Spleen (tissue), 11 donors: ENCODE data around the gene MUC2. TPM values are rescaled to one million over a fixed set of nuclear protein-coding genes. Genes with fewer than 3 reads are reported as not detected.
A peak's percentile ranks its signal among the peaks of the same experiment; 100 is the strongest.

ENCODE experiments used
- DNase-seq: peaks from one replicate; pipeline ENCODE4 v3.0.0-alpha.2; 2020
- H3K27ac ChIP-seq, 8 donors: fragments of 200-600 bp; sonication (generic) in 7 of 8; 1 replicate in 4 of 8; 2 replicates in 4 of 8; pipeline versions ENCODE4 v1.5.0 to v1.8.0; 2016 to 2021; ENCODE audit warnings: inconsistent platforms in 4 of 8, mild to moderate bottlenecking in 4 of 8, moderate library complexity in 1 of 8
- H3K27me3 ChIP-seq, 7 donors: fragments of 200-600 bp; sonication (generic) in 6 of 7; replicated peaks in 1 of 7; 1 replicate in 4 of 7; 2 replicates in 3 of 7; pipeline versions ENCODE4 v1.5.0 to v1.8.0; 2016 to 2021; ENCODE audit warnings: inconsistent platforms in 3 of 7, mild to moderate bottlenecking in 1 of 7
- H3K36me3 ChIP-seq, 6 donors: fragments of 200-600 bp; sonication (generic) in 5 of 6; 1 replicate in 4 of 6; 2 replicates in 2 of 6; pipeline versions ENCODE4 v1.5.0 to v1.8.0; 2016 to 2021; ENCODE audit warnings: inconsistent platforms in 2 of 6
- H3K4me1 ChIP-seq, 6 donors: fragments of 200-600 bp; sonication (generic) in 5 of 6; 1 replicate in 3 of 6; 2 replicates in 3 of 6; pipeline versions ENCODE4 v1.5.0 to v1.8.0; 2016 to 2021; ENCODE audit warnings: inconsistent platforms in 3 of 6
- H3K4me3 ChIP-seq, 8 donors: fragments of 200-600 bp; sonication (generic) in 7 of 8; 1 replicate in 4 of 8; 2 replicates in 4 of 8; pipeline versions ENCODE4 v1.5.0 to v1.8.0; 2016 to 2021; ENCODE audit warnings: inconsistent platforms in 4 of 8, mild to moderate bottlenecking in 4 of 8, moderate library complexity in 2 of 8
- H3K9me3 ChIP-seq, 8 donors: fragments of 200-600 bp; sonication (generic) in 7 of 8; 1 replicate in 4 of 8; 2 replicates in 4 of 8; pipeline versions ENCODE4 v1.5.0 to v1.8.0; 2016 to 2021; ENCODE audit warnings: inconsistent platforms in 4 of 8
- CTCF ChIP-seq, 11 experiments: fragments of 200-600 bp in 7 of 11; fragments of 450-650 bp in 4 of 11; sonication (generic) in 4 of 11; IDR thresholded peaks in 8 of 11; conservative IDR thresholded peaks in 3 of 11; 1 replicate in 7 of 11; 2 replicates in 4 of 11; pipeline versions ENCODE4 v1.4.0 to v1.8.0; 2016 to 2021; ENCODE audit warnings: antibody characterized with exemption in 11 of 11, inconsistent platforms in 4 of 11, mild to moderate bottlenecking in 1 of 11
- POLR2A ChIP-seq, 3 donors: fragments of 450-650 bp; IDR thresholded peaks; one replicate each; pipeline ENCODE4 v1.5.1; 2017; ENCODE audit warnings: antibody characterized with exemption in 3 of 3, mild to moderate bottlenecking in 1 of 3
- POLR2AphosphoS5 ChIP-seq, 3 donors: sonication (generic); formaldehyde crosslinking; IDR thresholded peaks; one replicate each; pipeline ENCODE4 v1.5.1; 2017; ENCODE audit warnings: antibody characterized with exemption in 3 of 3
- WGBS, 5 donors: extraction: QIAGEN DNeasy Blood & Tissue Kit in 3 of 5; methylation state at CpG; one replicate each; pipeline versions ENCODE4 v1.1.5 to v1.1.7; 2013 to 2018; 5-methylcytosine and 5-hydroxymethylcytosine counted together
- intact Hi-C: fragments of 100-400 bp; cut with DNase I; formaldehyde crosslinking; loops from one replicate; pipeline ENCODE4 v1.15.0; 2023; ENCODE audit warnings: low total_unique reads
- polyA plus RNA-seq, 3 donors: library from polyadenylated mRNA; stranded (reverse); fragments of 200-250 nt; gene quantifications; one replicate each; pipeline ENCODE4 v1.2.1, GENCODE V29; 2013
- total RNA-seq, 7 donors: library from RNA; depleted of rRNA in 3 of 7; stranded (reverse); fragments of >200 nt in 3 of 7; fragmentation: NEBNext Ultra II Directional in 4 of 7; extraction: Animal tissue kit (Norgen Biotek cat#: 25700) in 4 of 7; gene quantifications; one replicate each; pipeline versions ENCODE4 v1.1.0 to v1.2.1, GENCODE V29; 2016 to 2021
- donor health status: healthy with polysubstance abuse.
- donor health status: DM: no; HTN: no; CAD: no; lungs with moderate emphysema.
- donor health status: DM: no; HTN: no; CAD: no.
- donor health status: Bipolar disorder and iron deficiency.
- donor health status: healthy.
- donor health status: DM: no; HTN: no; CAD: no.
- donor health status: DM: yes; HTN: yes; CAD: no.

MUC2 gene
- total and polyA plus RNA-seq, 10 donors: 0.03 to 0.06 (median 0.03) TPM; not detected in 7

- Histone ChIP-seq H3K36me3 (no peaks in the 10 kb centered on the region), H3K4me1 (no peaks in the 10 kb centered on the region), H3K4me3 (no peak overlapping the region), H3K27ac (no peak overlapping the region), H3K27me3 (peaks cover 0 to 8% (median 0%) of the 10 kb centered on the region in 7 donors), H3K9me3 (no peaks in the 10 kb centered on the region)
- intact Hi-C loops: no loop called here
- DNase-seq: peak; percentile 62
- no peak for TF ChIP-seq POLR2AphosphoS5 (IDR thresholded peaks at IDR 0.05)
- no peak for TF ChIP-seq POLR2A (IDR thresholded peaks at IDR 0.05)
- no peak for TF ChIP-seq CTCF (IDR thresholded peaks at IDR 0.05 in 8 of 11, conservative IDR thresholded peaks at IDR 0.05 in 3 of 11)
- 85 to 90% (median 87%) methylated on average over 25 to 31 of the region's 31 CpGs for WGBS, 5 donors
These were observed 27.7 kb downstream of the MUC2 start for GRCh38 chr11:1102221-1102971.

GRCh38 chr11:1102996-1103395 lies 28.3 kb downstream of the MUC2 start:
- WGBS, 5 donors: 87 to 93% (median 89%) methylated on average over 12 of the region's 12 CpGs
- intact Hi-C loops: no loop called here
- H3K27ac ChIP-seq: no peak overlapping the region
- no peak overlapping the region for H3K4me3 ChIP-seq
- DNase-seq: peak; percentile 53
- no peaks in the 10 kb centered on the region for H3K9me3 ChIP-seq
- peaks cover 0 to 14% (median 0%) of the 10 kb centered on the region in 7 donors for H3K27me3 ChIP-seq
- no peak for TF ChIP-seq POLR2AphosphoS5 (IDR thresholded peaks at IDR 0.05)
- no peak for TF ChIP-seq CTCF (IDR thresholded peaks at IDR 0.05 in 8 of 11, conservative IDR thresholded peaks at IDR 0.05 in 3 of 11)
- no peak for TF ChIP-seq POLR2A (IDR thresholded peaks at IDR 0.05)
- no peaks in the 10 kb centered on the region for H3K36me3 ChIP-seq
- H3K4me1 ChIP-seq: no peaks in the 10 kb centered on the region

DNA sequence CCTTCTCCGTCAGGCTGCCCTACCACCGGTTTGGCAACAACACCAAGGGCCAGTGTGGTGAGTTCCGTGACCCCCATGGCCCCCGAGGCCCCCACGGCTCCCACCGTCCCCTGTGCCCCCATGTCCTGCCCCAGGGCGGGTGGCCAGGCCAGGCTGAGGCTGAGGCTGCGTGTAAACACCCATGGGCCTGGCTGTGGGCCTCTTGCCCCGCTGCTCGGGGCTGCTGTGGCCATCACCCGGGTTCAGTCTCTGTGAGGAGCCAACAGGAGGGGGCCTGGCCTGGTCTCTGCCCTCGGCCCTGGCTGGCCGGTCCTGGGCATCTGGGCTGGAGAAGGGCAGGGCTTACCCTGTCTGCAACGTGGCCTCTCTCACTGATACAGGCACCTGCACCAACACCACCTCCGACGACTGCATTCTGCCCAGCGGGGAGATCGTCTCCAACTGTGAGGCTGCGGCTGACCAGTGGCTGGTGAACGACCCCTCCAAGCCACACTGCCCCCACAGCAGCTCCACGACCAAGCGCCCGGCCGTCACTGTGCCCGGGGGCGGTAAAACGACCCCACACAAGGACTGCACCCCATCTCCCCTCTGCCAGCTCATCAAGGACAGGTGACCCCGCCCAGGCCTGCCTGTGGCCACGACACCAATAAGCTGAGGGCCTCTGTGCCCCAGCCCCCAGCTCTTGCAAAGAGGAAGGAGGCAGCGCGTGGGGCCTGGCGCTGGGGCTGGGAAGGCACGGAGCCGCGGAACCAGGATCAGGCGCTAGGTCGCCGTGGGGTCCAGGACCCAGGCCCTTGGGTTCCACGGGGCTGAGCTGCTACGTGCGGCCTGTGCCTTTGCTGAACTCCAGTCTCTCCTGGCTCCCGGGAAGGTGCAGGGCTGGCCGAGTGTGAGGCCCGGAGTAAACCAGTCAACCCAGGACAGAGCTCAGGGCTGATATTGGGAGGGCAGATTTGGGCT lies 29.0 kb downstream of the MUC2 start:
- intact Hi-C loops: no loop called here
- TF ChIP-seq POLR2A (IDR thresholded peaks at IDR 0.05): no peak
- TF ChIP-seq CTCF (IDR thresholded peaks at IDR 0.05 in 8 of 11, conservative IDR thresholded peaks at IDR 0.05 in 3 of 11): no peak
- TF ChIP-seq POLR2AphosphoS5 (IDR thresholded peaks at IDR 0.05): no peak
- H3K4me3 ChIP-seq: no peak overlapping the region

More for the DNA sequence above, 29.0 kb downstream of the MUC2 start:
- peak; percentile 70 for DNase-seq
- Histone ChIP-seq H3K9me3 (no peaks in the 10 kb centered on the region), H3K4me1 (no peaks in the 10 kb centered on the region), H3K36me3 (no peaks in the 10 kb centered on the region), H3K27ac (no peak overlapping the region), H3K27me3 (peaks cover 0 to 21% (median 0%) of the 10 kb centered on the region in 7 donors)
- 81 to 87% (median 85%) methylated on average over 19 to 44 of the region's 44 CpGs for WGBS, 5 donors
